Measurements from ENCODE around the gene TBC1D22A.

The TBC1D22A gene

DNA sequence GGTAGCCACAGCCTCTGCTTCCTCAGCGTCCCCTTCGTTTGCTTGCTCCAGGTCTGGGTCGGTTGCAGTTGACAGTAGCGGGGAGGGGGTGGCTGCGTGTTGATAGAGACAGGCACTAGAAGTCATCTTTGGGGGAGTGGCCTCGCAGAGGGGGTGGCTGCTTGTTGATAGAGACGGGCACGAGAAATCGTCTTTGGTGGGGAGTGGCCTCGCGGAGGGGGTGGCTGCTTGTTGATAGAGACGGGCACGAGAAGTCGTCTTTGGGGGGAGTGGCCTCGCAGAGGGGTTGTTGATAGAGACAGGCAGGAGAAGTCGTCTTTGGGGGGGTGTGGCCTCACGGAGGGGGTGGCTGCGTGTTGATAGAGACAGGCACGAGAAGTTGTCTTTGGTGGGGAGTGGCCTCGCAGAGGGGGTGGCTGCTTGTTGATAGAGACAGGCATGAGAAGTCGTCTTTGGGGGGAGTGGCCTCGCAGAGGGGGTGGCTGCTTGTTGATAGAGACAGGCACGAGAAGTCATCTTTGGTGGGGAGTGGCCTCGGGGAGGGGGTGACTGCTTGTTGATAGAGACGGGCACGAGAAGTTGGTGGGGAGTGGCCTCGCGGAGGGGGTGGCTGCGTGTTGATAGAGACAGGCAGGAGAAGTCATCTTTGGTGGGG, 328.3 kb downstream of the TBC1D22A start:
- DNase-seq, result peak; percentile 40 to 48

DNA sequence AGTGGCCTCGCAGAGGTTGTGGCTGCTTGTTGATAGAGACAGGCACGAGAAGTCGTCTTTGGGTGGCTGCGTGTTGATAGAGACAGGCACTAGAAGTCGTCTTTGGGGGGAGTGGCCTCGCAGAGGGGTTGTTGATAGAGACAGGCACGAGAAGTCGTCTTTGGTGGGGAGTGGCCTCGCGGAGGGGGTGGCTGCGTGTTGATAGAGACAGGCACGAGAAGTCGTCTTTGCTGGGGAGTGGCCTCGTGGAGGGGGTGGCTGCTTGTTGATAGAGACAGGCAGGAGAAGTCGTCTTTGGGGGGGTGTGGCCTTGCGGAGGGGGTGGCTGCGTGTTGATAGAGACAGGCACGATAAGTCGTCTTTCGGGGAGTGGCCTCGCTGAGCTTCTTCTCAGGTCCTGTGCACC, 328.8 kb downstream of the TBC1D22A start:
- peak; percentile 24 to 33 for DNase-seq

DNA sequence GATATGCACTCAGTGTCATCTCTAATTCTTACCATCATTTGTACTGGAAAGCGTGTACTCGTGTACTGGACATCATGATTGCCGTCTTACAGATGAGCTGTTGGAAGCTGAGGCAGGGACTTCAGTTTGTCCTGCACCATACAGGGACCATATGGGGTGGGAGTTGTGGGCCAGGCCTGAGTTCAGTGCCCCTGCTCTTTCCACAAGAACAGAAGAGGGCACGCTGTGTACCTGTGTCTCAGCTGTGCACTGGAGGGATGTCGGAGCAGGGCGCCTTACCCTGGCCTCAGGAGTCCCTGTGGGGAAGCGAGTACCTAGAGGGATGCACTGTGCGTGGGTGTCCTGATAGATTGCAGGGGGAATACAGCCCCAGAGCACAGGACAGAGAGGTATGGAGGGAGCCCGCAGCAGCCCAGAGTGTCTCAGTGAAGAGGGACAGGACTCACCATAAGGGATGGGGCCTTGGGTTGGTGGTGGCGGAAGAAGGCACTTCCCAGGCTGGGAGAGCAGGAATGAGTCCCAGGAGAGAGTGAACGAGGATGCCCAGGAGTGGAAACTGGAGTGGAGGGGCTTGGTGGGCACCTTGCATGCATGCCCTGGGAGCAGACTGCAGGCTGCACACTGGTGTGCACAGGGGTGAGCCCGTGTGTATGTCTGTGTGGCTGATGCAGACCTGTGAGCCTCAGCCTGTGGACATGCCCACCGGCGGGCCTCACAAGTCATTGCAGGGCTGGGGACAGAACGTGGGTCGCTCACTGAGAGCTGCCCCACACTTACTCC, 329.7 kb downstream of the TBC1D22A start:
- no peak for DNase-seq

DNA sequence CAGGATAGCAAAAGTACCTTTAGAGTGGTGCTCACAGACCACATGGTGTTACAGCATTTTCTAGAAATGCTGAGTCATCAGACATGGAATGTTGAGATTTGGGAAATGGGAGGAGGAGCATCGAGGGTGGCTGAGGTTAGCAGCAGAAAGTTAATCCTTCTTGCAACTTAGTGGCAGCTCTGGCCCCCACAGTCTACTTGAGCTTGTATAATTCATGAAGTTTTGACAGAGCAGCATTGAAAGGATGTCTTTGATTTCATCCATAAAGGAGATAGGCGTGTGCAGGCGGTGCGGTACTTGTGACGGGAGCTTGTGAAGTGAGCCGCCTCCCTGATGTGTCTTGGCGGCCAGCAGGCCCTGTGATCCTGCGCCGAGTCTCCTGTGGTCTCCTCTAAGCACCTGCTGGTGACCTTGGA, 330.5 kb downstream of the TBC1D22A start:
- DNase-seq, result no peak

DNA sequence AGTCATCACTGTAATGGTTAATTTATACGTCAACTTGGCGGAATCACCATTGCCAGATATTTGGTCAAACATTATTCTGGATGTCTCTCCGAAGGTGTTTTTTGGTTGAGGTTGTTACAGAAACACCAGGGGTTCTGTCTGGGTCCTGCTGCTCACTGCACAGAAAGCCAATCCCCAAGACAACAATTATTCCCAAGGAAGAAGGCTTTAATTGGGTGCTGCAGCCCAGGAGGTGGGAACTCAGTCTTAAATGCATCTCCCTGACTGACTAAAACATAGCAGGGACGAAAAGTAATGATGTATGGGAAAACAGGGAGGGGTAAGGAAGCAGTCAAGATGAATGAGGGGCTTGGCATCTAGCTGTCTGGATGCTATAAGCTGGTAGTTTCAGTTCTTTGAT, 331.3 kb downstream of the TBC1D22A start:
- no peak for DNase-seq

DNA sequence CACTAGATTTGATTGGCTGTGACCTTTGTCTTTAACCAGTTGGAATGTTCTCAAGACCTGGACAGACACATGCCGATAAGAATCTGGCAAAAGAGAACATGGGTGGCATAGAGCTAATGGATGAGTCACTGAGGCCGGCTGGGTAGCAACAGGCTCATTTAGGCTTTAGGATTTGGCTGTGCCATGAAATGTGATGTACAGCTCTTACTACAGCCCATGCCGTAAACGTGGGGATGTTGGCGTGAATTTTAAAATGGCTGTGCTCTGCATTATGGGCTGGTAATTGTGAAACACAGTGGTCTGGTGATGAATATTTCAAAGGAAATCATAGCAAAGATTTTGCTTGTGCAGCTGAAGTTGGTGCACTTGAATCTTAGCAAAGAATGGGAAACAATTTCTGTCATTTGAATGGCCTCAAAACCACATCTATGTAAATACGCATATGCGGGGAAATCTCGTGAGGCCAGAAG, 332.4 kb downstream of the TBC1D22A start:
- no peak for DNase-seq

DNA sequence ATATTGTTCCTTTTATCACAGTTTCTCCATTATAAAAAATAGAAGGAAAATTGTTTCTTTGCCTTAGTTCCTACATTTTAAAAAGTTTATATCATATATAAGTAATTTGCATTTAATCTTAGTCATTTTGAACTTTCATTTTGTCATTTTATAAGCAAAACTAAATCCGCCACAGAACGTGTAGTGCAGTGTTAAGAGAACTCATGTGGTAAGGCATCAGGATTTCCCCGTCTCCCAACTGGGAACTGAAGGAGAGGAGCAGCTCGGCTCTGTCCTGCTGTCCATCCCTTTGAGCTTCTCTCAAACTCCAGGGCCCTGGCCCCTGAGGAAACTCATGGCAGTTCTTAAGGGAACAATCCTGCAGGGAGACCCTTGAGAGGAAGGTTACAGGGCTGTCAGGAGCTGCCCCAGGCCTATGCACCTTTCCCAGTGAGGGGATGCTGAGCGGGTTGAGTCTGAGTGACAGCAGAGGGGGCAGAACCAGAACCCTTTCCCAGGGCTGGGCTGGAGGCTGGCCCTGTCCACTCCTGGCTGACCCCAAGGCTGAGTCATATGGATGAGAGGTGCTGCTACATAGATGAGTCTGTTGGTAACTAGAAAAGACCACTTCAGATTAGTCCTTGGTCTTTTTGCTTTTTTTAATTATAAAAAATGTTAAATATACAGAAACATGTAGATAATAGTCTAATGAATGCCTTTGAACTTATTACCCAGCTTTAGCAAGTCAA, 333.1 kb downstream of the TBC1D22A start:
- no peak for DNase-seq

DNA sequence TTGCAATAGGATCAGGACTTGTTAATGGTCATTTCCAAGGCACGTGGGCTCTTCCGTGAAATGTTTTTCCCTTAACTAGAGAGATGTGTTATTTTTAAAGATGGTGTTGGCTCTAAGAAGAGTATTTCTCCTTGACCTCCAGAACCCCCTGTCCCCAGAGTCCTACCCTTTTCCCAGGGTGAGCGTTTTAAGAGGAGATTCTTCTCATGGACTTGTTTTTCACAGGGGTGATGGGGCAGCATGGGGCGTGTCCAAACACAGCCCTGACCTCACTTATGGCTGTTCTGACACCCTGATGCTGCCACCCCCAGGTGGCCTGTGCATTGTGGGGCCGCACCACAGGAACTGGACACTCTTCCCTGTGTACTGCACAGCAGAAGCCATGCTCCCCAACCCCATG, 335.7 kb downstream of the TBC1D22A start:
- no peak for DNase-seq

DNA sequence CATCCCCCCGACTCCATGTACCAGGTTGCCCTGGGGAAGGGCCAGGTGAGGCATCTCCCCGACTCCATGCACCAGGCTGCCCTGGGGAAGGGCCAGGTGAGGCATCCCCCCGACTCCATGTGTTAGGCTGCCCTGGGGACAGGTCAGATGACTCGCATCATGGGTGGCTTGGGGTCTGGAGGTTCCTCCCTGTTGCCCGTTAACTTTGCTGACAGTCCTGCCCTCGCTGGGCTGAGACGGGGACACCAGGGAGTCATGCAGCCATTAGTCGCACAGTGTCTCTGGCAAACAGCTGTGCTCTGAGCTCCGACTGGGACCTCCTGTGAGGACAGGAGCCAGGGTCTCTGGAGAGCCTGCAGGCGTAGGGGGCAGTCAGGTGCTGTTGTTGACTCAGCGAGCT, 336.1 kb downstream of the TBC1D22A start:
- no peak for DNase-seq

DNA sequence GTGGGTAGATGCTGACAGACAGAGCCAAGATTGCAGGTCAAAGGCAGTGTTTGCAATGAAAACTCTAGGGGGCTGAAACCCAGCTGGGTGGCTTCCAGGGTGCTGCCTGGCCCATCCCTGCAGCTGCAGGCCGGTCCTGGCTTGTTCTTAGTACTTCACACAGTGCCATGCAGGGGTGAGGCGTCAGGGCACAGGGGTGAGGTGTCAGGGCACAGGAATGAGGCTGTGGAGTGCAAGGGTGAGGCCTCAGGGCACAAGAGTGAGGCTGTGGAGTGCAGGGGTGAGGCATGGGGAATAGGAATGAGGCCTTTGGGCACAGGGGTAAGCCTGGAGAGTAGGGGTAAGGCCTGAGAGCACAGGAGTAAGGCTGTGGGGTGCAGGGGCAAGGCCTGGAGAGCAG, 337.6 kb downstream of the TBC1D22A start:
- DNase-seq, result no peak

DNA sequence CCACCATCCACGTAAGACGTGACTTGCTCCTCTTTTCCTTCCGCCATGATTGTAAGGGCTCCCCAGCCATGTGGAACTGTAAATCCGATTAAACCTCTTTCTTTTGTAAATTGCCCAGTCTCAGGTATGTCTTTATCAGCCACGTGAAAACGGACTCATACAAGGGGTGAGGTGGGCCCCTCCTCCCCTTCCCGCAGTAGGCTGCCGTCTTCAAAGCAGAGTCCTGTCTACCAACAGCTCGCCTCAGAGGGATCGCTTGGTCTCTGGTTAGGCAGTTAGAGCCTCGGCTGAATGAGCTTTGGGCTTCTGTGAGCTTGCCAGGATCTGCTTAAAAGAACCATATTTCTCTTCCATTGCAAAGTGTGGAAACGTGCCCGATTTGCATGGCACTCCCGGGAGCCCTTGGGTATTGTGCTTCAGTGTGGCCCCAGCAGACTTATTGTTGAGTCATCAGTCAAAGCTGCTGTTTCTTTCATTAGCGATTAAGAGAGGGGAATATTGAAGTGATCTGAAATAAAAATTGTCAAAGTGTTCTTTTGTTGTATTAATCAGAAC, 338.3 kb downstream of the TBC1D22A start:
- DNase-seq, result no peak

DNA sequence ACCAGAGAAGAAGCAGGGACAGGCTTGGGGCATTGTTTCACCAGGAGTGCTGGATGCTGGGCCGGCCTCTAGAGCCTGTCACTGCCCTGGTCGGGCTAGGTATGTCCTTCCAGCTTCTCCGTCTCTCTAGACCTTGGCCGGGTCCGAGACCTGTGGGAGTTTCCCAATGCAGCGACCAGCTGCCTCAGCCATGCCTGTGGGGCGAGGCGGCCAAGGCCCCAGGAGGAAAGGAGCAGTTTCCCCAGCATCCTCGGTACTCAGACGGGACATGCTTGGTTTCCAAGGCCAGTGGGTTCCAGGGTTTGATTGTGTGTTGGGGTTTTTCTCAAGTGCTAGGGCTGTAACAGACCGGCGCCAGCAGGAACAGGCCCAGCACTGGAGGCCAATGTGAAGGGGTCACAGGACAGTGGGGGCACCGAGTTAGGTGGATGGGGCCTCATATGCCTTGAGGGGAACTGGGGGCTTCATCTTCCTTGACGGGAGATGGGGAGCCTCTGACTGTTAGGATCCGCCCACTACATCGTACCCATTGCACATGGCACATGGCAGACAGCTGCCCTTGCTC, 339.0 kb downstream of the TBC1D22A start:
- no peak for DNase-seq

DNA sequence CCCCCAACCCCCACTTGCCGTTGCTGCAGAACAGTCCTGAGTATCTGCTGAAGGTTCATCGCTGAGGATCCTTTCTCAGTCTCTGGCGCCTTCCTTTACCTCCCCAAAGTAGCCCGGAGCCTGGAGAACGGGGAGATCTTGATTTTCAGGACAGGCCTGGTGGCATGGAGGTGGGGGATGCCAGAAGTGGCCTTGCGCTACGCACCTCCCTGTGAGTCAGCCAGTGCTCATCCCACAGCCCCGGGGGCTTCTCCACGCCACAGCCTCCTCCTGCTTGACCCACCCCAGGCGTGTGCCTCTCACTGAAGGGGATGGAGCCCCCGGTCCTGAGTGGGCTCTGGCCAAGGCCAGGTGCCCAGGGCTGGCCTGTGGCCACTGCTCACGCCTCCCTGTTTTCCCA, 339.6 kb downstream of the TBC1D22A start:
- no peak for DNase-seq

DNA sequence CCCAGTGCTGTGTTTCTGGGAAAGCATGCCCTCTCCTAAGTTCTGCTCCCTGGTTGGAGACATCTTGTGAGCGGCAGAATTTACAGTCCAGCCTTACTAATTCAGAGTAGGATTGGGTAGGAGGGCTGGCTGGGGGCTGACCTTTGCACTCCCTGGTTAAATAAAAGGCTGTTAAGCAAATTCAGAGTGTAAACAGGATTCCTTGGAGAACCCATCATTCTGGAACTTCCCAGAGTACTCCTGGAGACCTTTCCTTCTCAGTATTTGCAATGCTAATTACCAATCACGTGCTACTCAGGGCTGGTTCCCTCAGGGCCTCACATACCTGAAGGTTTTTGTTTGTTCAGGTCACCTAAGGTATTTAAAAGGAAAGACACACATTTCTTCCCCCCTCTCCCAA, 340.2 kb downstream of the TBC1D22A start:
- no peak for DNase-seq

DNA sequence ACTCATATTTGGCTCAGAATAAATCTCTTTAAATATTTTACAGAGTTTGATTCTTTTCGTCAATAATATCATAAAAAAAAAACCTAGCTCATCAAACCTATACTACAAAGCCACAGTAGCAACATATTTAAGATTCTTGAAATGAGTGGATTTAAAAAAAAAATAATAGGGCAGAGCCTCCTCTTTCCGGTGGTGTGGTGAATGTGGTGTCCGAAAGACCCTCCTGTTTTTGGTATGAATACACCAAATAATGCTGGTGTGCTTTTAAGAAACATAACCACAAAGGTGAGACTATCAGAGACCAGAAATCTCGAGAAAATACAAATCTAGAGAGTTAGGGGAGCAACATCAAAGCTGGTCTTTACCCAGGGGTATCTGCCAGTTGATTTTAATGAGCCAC, 342.6 kb downstream of the TBC1D22A start:
- DNase-seq, result no peak

DNA sequence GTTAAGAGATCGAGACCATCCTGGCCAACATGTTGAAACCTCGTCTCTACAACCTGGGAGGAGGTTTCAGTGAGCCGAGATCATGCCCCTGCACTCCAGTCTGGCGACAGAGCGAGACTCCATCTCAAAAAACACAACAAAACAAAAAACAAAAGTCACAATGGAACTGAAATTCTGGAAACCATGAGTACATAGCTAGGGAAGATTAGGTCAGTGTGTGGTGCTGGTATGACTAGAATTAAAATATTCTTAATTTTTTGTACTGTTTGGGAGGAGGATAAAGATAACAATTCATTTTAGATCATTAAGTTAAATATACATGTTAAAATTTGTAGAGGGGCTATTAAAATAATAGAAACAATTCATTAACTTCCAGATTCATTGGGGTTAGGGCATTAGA, 344.4 kb downstream of the TBC1D22A start:
- DNase-seq, result no peak

DNA sequence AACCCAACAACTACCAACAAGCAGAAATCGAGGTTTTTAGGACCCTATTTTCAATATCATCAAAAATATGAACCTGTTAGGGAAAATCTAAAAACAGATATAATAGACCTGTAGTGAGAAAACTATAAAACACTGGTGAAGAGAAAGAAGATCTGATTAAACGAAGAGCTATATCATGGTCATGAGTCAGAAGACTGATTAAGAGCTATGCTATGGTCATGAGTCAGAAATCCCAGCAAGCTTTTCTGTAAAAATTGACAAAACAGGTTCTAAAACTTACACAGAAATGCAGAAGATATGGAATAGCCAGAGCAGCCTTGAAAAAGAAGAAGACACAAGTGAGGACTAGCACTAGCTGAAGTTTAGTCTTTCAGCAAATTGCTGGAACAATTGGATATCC, 345.0 kb downstream of the TBC1D22A start:
- no peak for DNase-seq

DNA sequence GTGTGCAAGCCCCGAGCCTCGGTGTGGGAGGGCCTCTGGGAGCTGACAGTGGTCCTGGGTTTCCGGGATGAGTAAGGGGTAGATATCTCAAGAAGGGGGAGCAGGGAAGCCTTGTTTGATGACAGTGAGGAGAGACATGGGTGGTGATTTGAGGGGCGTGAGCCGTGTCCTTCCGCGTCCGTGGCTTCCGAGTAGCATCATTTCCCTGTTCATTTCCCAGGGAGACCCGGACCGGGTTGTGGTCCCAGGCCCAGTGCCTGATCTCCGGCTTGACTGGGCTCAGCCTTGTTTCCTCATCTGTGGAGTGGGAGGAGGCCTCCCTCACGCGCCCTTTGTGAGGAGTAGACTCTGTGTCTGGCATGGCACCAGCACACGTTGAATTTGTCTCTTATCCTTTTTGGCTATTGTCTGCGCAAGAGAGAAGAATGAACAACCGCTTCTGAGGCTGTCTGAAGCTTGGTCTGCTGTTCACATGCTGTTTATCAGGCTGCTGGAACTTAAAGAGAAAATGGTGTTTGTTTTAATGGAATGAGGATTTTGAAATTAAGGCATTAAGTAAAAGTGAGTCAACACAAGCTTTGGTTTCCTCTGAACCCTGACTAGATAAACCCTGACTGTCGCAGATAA, 348.5 kb downstream of the TBC1D22A start:
- no peak for DNase-seq

DNA sequence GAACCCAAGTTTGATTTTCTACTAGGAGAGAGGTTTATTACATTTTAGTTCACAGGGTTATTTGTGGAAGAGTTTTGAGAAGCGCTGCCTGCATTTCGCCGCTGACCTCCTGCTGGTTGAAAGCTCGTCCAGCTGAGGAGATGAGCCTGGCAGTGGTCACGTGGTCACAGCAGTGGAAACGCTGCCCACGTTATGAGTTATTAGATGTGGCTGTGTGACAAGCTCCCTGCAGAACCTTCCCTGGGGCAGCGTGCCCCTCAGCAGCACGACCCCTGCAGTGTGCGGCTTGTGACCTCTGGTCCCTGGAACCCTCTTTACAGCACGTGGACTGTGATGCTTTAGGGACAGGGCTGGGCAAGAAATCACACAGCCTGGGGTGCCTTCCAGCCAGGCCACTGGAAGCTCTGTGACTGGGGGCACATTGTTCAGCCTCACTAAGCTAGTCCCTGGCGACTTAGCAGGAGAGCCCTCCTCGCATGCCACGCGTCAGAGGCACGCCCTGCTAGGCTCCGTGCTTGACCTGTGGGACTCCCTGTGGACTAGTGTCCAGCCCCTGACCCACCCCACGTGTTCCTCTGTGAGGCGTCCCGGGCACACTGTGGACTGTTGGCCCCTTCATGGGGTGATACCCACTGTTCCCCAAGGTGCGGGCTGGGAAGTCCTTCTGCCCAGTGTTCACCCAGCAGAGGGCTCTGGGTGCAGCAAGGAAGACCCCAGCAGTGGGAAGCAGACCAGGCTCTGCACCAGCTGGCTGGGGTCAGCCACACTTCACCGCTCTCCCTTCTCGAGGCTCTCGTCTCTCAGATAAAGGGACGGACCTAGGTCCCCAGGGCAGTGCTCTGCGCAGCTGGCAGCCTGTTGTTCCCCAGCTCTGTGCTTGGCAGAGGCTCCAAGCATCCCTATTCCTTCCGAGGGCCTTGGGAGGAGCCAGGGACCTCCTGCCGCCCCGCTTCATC, 349.5 kb downstream of the TBC1D22A start:
- DNase-seq, result no peak

DNA sequence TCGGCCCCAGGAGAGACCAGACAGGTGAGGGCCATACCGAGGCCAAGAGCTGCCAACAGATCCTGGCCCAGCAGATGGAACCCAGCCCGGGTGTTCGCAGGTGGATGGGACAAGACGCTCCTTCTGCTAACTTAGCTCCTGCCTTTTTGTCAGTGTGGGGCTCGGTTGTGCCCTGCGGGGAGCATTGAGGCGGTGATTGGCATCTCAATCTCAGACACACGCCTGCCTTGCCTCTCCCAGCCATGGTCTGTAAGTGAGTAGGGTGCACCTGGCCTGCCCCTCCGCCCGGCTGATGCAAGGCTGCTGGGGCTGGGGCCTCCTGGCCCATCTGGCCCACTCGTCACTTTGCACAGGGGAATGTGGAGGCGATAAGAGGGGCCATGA, 350.1 kb downstream of the TBC1D22A start:
- no peak for DNase-seq

All from CD4-positive, alpha-beta T cell treated with Interferon alpha-2 for 1 hour (primary cell).